ENCODE measurements around the gene PARD6B. TPM values are rescaled to one million over a fixed set of nuclear protein-coding genes. Genes with fewer than 3 reads are reported as not detected.

PARD6B gene
- total RNA-seq, 3 donors from 2014 or later: 1.4 to 30.6 (median 13.4) TPM

- no peak overlapping the region for H3K27ac ChIP-seq
- TF ChIP-seq POLR2AphosphoS5 (IDR thresholded peaks at IDR 0.05): no peak
- TF ChIP-seq, protein P1, sequence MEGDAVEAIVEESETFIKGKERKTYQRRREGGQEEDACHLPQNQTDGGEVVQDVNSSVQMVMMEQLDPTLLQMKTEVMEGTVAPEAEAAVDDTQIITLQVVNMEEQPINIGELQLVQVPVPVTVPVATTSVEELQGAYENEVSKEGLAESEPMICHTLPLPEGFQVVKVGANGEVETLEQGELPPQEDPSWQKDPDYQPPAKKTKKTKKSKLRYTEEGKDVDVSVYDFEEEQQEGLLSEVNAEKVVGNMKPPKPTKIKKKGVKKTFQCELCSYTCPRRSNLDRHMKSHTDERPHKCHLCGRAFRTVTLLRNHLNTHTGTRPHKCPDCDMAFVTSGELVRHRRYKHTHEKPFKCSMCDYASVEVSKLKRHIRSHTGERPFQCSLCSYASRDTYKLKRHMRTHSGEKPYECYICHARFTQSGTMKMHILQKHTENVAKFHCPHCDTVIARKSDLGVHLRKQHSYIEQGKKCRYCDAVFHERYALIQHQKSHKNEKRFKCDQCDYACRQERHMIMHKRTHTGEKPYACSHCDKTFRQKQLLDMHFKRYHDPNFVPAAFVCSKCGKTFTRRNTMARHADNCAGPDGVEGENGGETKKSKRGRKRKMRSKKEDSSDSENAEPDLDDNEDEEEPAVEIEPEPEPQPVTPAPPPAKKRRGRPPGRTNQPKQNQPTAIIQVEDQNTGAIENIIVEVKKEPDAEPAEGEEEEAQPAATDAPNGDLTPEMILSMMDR (IDR thresholded peaks at IDR 0.05): no peak
- TF ChIP-seq POLR2A (IDR thresholded peaks at IDR 0.05): no peak
- no peaks in the 10 kb centered on the region for H3K4me1 ChIP-seq
- no peak for DNase-seq (ENCODE audit: low spot score in 2 of 2)
- H3K27me3 ChIP-seq: no peaks in the 10 kb centered on the region
- H3K4me3 ChIP-seq: no peak overlapping the region
- no peaks in the 10 kb centered on the region for H3K9me3 ChIP-seq
- H3K36me3 ChIP-seq: no peaks in the 10 kb centered on the region
- intact Hi-C loops (cut with DNase I; ENCODE audit: low total_unique reads): no loop called here
Measured at GRCh38 chr20:50708845-50709635, 22.3 kb upstream of the PARD6B start.

GRCh38 chr20:50709636-50709973, 21.8 kb upstream of the PARD6B start:
- Histone ChIP-seq H3K4me1 (no peaks in the 10 kb centered on the region), H3K27ac (no peak overlapping the region), H3K27me3 (no peaks in the 10 kb centered on the region), H3K36me3 (no peaks in the 10 kb centered on the region), H3K9me3 (no peaks in the 10 kb centered on the region), H3K4me3 (no peak overlapping the region)
- intact Hi-C loops (cut with DNase I; ENCODE audit: low total_unique reads): no loop called here
- no peak for DNase-seq (ENCODE audit: low spot score in 2 of 2)
- TF ChIP-seq POLR2AphosphoS5 (IDR thresholded peaks at IDR 0.05) (no peak), POLR2A (IDR thresholded peaks at IDR 0.05) (no peak)
- TF ChIP-seq, protein P1 (IDR thresholded peaks at IDR 0.05): no peak

GRCh38 chr20:50710492-50711063, 20.8 kb upstream of the PARD6B start:
- Histone ChIP-seq H3K4me3 (no peak overlapping the region), H3K27me3 (no peaks in the 10 kb centered on the region), H3K4me1 (no peaks in the 10 kb centered on the region), H3K36me3 (no peaks in the 10 kb centered on the region), H3K9me3 (no peaks in the 10 kb centered on the region), H3K27ac (no peak overlapping the region)
- intact Hi-C loops (cut with DNase I; ENCODE audit: low total_unique reads): no loop called here
- no peak for DNase-seq (ENCODE audit: low spot score in 2 of 2)
- TF ChIP-seq, protein P1 (IDR thresholded peaks at IDR 0.05): no peak
- no peak for TF ChIP-seq POLR2A (IDR thresholded peaks at IDR 0.05)
- TF ChIP-seq POLR2AphosphoS5 (IDR thresholded peaks at IDR 0.05): no peak

DNA sequence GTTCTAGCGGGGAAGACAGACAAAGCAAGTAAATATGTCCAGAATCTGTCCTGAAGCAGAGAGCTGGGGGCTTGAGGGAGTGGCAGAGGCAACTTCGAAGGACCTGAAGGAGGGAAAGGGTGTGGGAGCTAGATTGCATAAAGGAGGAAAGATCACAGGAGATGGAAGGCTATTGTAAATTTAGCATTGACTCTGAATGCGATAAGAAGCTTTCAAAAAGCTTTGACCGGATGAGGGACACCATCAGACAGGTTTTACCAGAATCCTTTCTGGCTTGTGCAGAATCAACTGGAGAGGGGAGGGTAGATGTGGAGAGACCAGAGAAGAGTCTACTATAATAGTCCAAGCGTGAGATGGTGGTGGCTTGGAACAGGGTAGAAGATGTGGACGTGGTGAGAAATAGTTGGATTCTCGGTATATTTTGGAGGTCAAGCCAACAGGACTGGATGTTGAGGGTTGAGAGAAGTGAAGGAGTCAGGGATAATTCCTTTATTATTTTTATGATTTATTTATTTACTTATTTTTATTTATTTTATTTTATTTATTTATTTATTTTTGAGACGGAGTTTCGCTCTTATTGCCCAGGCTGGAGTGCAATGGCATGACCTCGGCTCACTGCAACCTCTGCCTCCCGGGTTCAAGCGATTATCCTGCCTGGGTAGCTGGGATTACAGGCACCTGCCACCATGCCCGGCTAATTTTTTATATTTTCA, 20.1 kb upstream of the PARD6B start:
- DNase-seq (ENCODE audit: low spot score in 2 of 2): no peak
- H3K27me3 ChIP-seq: no peaks in the 10 kb centered on the region
- H3K4me3 ChIP-seq: no peak overlapping the region
- H3K27ac ChIP-seq: no peak overlapping the region
- TF ChIP-seq, protein P1 (IDR thresholded peaks at IDR 0.05): no peak
- TF ChIP-seq POLR2AphosphoS5 (IDR thresholded peaks at IDR 0.05) (no peak), POLR2A (IDR thresholded peaks at IDR 0.05) (no peak)
- H3K4me1 ChIP-seq: no peaks in the 10 kb centered on the region
- no peaks in the 10 kb centered on the region for H3K36me3 ChIP-seq
- intact Hi-C loops (cut with DNase I; ENCODE audit: low total_unique reads): no loop called here
- H3K9me3 ChIP-seq: no peaks in the 10 kb centered on the region

Measured in breast epithelium (tissue), 4 donors.